GM23338 (cell line): Measurements from ENCODE around the gene GABRE. TPM values are rescaled to one million over a fixed set of nuclear protein-coding genes. Genes with fewer than 3 reads are reported as not detected.

Experiments used
- ATAC-seq: fragments of 200-7000 bp; cut with Tn5 transposase; 3 replicates; pipeline ENCODE4 v1.9.1; 2020
- DNase-seq: peaks from one replicate; pipeline ENCODE4 v3.0.0-alpha.2; 2015; ENCODE audit warnings: low spot score
- H2AFZ ChIP-seq: fragments of 200-600 bp; sonication (generic); 2 replicates; pipeline ENCODE4 v1.8.0; 2016; ENCODE audit warnings: antibody characterized with exemption, mild to moderate bottlenecking, moderate library complexity
- H3F3A ChIP-seq: fragments of 200-600 bp; sonication (generic); replicated peaks from 2 replicates; pipeline ENCODE4 v1.8.0; 2017; ENCODE audit warnings: antibody characterized with exemption, mixed run types, low read depth
- H3K27ac ChIP-seq: fragments of 200-600 bp; sonication (generic); 2 replicates; pipeline ENCODE4 v1.6.1; 2016; ENCODE audit warnings: low read depth
- H3K27me3 ChIP-seq: fragments of 200-600 bp; sonication (generic); 2 replicates; pipeline ENCODE4 v1.8.0; 2016; ENCODE audit warnings: mild to moderate bottlenecking, mixed run types, moderate library complexity; ENCODE audit not compliant: insufficient read depth
- H3K36me3 ChIP-seq: fragments of 200-600 bp; sonication (generic); 2 replicates; pipeline ENCODE4 v1.8.0; 2016; ENCODE audit warnings: mild to moderate bottlenecking; ENCODE audit not compliant: insufficient read depth
- H3K4me1 ChIP-seq: fragments of 200-600 bp; sonication (generic); 2 replicates; pipeline ENCODE4 v1.8.0; 2016; ENCODE audit warnings: mild to moderate bottlenecking, moderate library complexity; ENCODE audit not compliant: insufficient read depth
- H3K4me2 ChIP-seq: fragments of 200-600 bp; sonication (generic); 2 replicates; pipeline ENCODE4 v1.7.1; 2017; ENCODE audit warnings: mixed run types
- H3K4me3 ChIP-seq: fragments of 200-600 bp; sonication (generic); 2 replicates; pipeline ENCODE4 v1.6.1; 2016; ENCODE audit warnings: mixed run types
- H3K79me2 ChIP-seq: fragments of 200-600 bp; sonication (generic); replicated peaks from 2 replicates; pipeline ENCODE4 v1.8.0; 2017; ENCODE audit warnings: mild to moderate bottlenecking; ENCODE audit not compliant: insufficient read depth
- H3K9me2 ChIP-seq: fragments of 200-600 bp; sonication (generic); 2 replicates; pipeline ENCODE4 v1.8.0; 2017; ENCODE audit not compliant: insufficient read depth
- H4K20me1 ChIP-seq: fragments of 200-600 bp; sonication (generic); replicated peaks from 2 replicates; pipeline ENCODE4 v1.8.0; 2017; ENCODE audit warnings: mild to moderate bottlenecking; ENCODE audit not compliant: insufficient read depth
- H3K27ac Mint-ChIP-seq: 2 replicates; pipeline ENCODE4 v1.8.0; 2020; ENCODE audit warnings: inconsistent platforms, mild to moderate bottlenecking, moderate library complexity, mixed read lengths
- H3K27me3 Mint-ChIP-seq: 3 replicates; pipeline ENCODE4 v1.8.0; 2022; ENCODE audit warnings: low read depth, mild to moderate bottlenecking, moderate library complexity, mixed read lengths, inconsistent platforms; ENCODE audit not compliant: insufficient read depth, poor library complexity
- H3K36me3 Mint-ChIP-seq: 3 replicates; pipeline ENCODE4 v1.8.0; 2021; ENCODE audit warnings: low read depth, mild to moderate bottlenecking, inconsistent platforms, moderate library complexity, mixed read lengths
- H3K4me1 Mint-ChIP-seq: 3 replicates; pipeline ENCODE4 v1.8.0; 2020; ENCODE audit warnings: mild to moderate bottlenecking, inconsistent platforms, mixed read lengths
- H3K4me3 Mint-ChIP-seq: 3 replicates; pipeline ENCODE4 v1.8.0; 2021; ENCODE audit warnings: moderate library complexity, mild to moderate bottlenecking, inconsistent platforms, mixed read lengths
- H3K9me3 Mint-ChIP-seq: 3 replicates; pipeline ENCODE4 v1.8.0; 2020; ENCODE audit warnings: moderate library complexity, mild to moderate bottlenecking, inconsistent platforms, mixed read lengths
- CREB1 ChIP-seq: fragments of 250-450 bp; sonication (Bioruptor Pico); IDR thresholded peaks from 2 replicates; pipeline ENCODE4 v1.5.0; 2020; ENCODE audit warnings: low read depth, mild to moderate bottlenecking, moderate library complexity
- CTCF ChIP-seq, 2 experiments: fragments of 200-600 bp in 1 of 2; sonication (generic) in 1 of 2; conservative IDR thresholded peaks; 2 replicates each; pipeline versions ENCODE4 v1.5.1 to v1.6.1; 2016 to 2017; ENCODE audit warnings: antibody characterized with exemption in 2 of 2, low read depth in 2 of 2, mild to moderate bottlenecking in 2 of 2, moderate library complexity in 1 of 2
- ETS1 ChIP-seq: IDR thresholded peaks from 2 replicates; pipeline ENCODE4 v1.6.1; 2016; ENCODE audit warnings: antibody characterized with exemption
- EZH2 ChIP-seq: fragments of 200-600 bp; sonication (generic); IDR thresholded peaks from one replicate; pipeline ENCODE4 v1.8.0; 2017; ENCODE audit warnings: antibody characterized with exemption, mild to moderate bottlenecking, low read depth; ENCODE audit not compliant: unreplicated experiment
- EZH2phosphoT487 ChIP-seq: fragments of 200-600 bp; sonication (generic); IDR thresholded peaks from one replicate; pipeline ENCODE4 v1.8.1; 2018; ENCODE audit warnings: antibody characterized with exemption; ENCODE audit not compliant: unreplicated experiment
- JUNB ChIP-seq: IDR thresholded peaks from one replicate; pipeline ENCODE4 v1.6.1; 2016; ENCODE audit warnings: antibody characterized with exemption; ENCODE audit not compliant: unreplicated experiment
- NANOG ChIP-seq: IDR thresholded peaks from 2 replicates; pipeline ENCODE4 v1.6.1; 2016; ENCODE audit warnings: antibody characterized with exemption, borderline replicate concordance
- POLR2AphosphoS5 ChIP-seq: IDR thresholded peaks from 2 replicates; pipeline ENCODE4 v1.6.1; 2016; ENCODE audit warnings: antibody characterized with exemption, low read depth
- REST ChIP-seq: IDR thresholded peaks from one replicate; pipeline ENCODE4 v1.6.1; 2018; ENCODE audit warnings: antibody characterized with exemption; ENCODE audit not compliant: unreplicated experiment
- STAT1 ChIP-seq: IDR thresholded peaks from one replicate; pipeline ENCODE4 v1.6.1; 2016; ENCODE audit warnings: antibody characterized with exemption; ENCODE audit not compliant: unreplicated experiment
- ZNF114 ChIP-seq: fragments of 250-450 bp; sonication (Bioruptor Pico); IDR thresholded peaks from 2 replicates; pipeline ENCODE4 v1.5.0; 2020; ENCODE audit warnings: mild to moderate bottlenecking, moderate library complexity
- ZNF331 ChIP-seq: fragments of 250-450 bp; sonication (Bioruptor Pico); IDR thresholded peaks from 2 replicates; pipeline ENCODE4 v1.5.0; 2020; ENCODE audit warnings: low read depth, mild to moderate bottlenecking, moderate library complexity
- ZNF462 ChIP-seq: fragments of 250-450 bp; sonication (Bioruptor Pico); IDR thresholded peaks from 2 replicates; pipeline ENCODE4 v1.5.0; 2020; ENCODE audit warnings: mild to moderate bottlenecking, moderate library complexity
- polyA plus RNA-seq: library from polyadenylated mRNA; unstranded; fragments of >200 nt; fragmentation: Nextera tagmentation; extraction: Ambion mirVana; gene quantifications from 2 replicates; pipeline ENCODE4 v1.2.1, GENCODE V29; 2016
- total RNA-seq: library from RNA; depleted of rRNA; stranded (reverse); fragments of >200 nt; shearing (Covaris generic); gene quantifications from 2 replicates; pipeline ENCODE4 v1.2.3, GENCODE V29; 2014

Gene GABRE
- total and polyA plus RNA-seq, 2 experiments from 2014 or later = 4.9 to 8.3 TPM

GRCh38 chrX:151970027-151970426 lies 4.4 kb downstream of the GABRE start:
- peaks cover 5% of the 10 kb centered on the region; the same call in 1 of the 2 replicates for H3K4me1 ChIP-seq
- no peak overlapping the region for H2AFZ ChIP-seq
- H3K36me3 ChIP-seq = no peaks in the 10 kb centered on the region
- H3K9me3 Mint-ChIP-seq = no peaks in the 10 kb centered on the region; the same call in 2 of the 3 replicates
- H3K27me3 ChIP-seq = peaks cover 17% of the 10 kb centered on the region
- no peak overlapping the region for H3K4me3 ChIP-seq
- no peaks in the 10 kb centered on the region for H3F3A ChIP-seq
- no peak for DNase-seq
- H3K4me2 ChIP-seq = no peak overlapping the region
- H3K4me1 Mint-ChIP-seq = peaks cover 12% of the 10 kb centered on the region
- 0 out of 2 replicates have a peak, but pooled peaks cover 3% of the 10 kb centered on the region for H3K79me2 ChIP-seq
- H3K4me3 Mint-ChIP-seq = no peak overlapping the region
- H3K27ac ChIP-seq = no peak overlapping the region
- H3K27me3 Mint-ChIP-seq = peaks cover 15% of the 10 kb centered on the region
- H3K27ac Mint-ChIP-seq = no peak overlapping the region
- ATAC-seq = no peak
- TF ChIP-seq REST (no peak), CREB1 (CRISPR knock-in tag) (no peak), EZH2 (no peak), EZH2phosphoT487 (no peak), CTCF (conservative IDR thresholded peaks at IDR 0.05; ENCODE audit: low read depth in 2 of 2) (no peak), POLR2AphosphoS5 (no peak), ZNF462 (CRISPR knock-in tag) (no peak), STAT1 (no peak), NANOG (no peak), JUNB (no peak), ZNF331 (CRISPR knock-in tag) (no peak), ETS1 (no peak), ZNF114 (CRISPR knock-in tag) (no peak)
- no peaks in the 10 kb centered on the region for H4K20me1 ChIP-seq
- no peaks in the 10 kb centered on the region for H3K9me2 ChIP-seq
- peaks cover 19% of the 10 kb centered on the region for H3K36me3 Mint-ChIP-seq
